Kidney (tissue), 14 donors: ENCODE data around the gene PKHD1. TPM values are rescaled to one million over a fixed set of nuclear protein-coding genes. Genes with fewer than 3 reads are reported as not detected.
A peak's percentile ranks its signal among the peaks of the same experiment; 100 is the strongest.

Experiments
- DNase-seq, 5 donors: peaks; one replicate each; pipeline ENCODE4 v3.0.0-alpha.2; 2013 to 2020
- FAIRE-seq: peaks from 2 replicates; lab custom pipeline; 2012; peaks lifted over from hg19 to GRCh38; lab: Jason Lieb, UNC
- H3K27ac ChIP-seq, 2 donors: one replicate each; pipeline ENCODE4 v1.7.0; 2013; ENCODE audit warnings: low read depth in 2 of 2, low read length in 2 of 2, inconsistent platforms in 1 of 2
- H3K27me3 ChIP-seq: one replicate; pipeline ENCODE4 v1.7.1; 2013; ENCODE audit warnings: low read length, inconsistent platforms; ENCODE audit not compliant: control insufficient read depth, insufficient read depth
- H3K36me3 ChIP-seq, 3 donors: one replicate each; pipeline versions ENCODE4 v1.7.0 to v1.7.1; 2013; ENCODE audit warnings: low read length in 3 of 3, control low read depth in 1 of 3, inconsistent platforms in 1 of 3; ENCODE audit not compliant: insufficient read depth in 3 of 3, control insufficient read depth in 2 of 3
- H3K4me1 ChIP-seq, 3 donors: one replicate each; pipeline versions ENCODE4 v1.7.0 to v1.7.1; 2013; ENCODE audit warnings: low read length in 3 of 3, inconsistent platforms in 1 of 3, low read depth in 1 of 3; ENCODE audit not compliant: control insufficient read depth in 2 of 3, insufficient read depth in 2 of 3
- H3K4me3 ChIP-seq, 3 donors: one replicate each; pipeline versions ENCODE4 v1.7.0 to v1.8.1; 2013; ENCODE audit warnings: low read length in 3 of 3, control low read depth in 1 of 3, inconsistent platforms in 1 of 3
- H3K9ac ChIP-seq, 3 donors: one replicate each; pipeline versions ENCODE4 v1.7.0 to v1.7.1; 2013; ENCODE audit warnings: low read length in 3 of 3, control low read depth in 1 of 3, inconsistent platforms in 1 of 3
- H3K9me3 ChIP-seq, 3 donors: one replicate each; pipeline versions ENCODE4 v1.7.0 to v1.7.1; 2013; ENCODE audit warnings: low read length in 3 of 3, control low read depth in 1 of 3, inconsistent platforms in 1 of 3; ENCODE audit not compliant: control insufficient read depth in 2 of 3, insufficient read depth in 1 of 3
- CTCF ChIP-seq: IDR thresholded peaks from 3 replicates; pipeline ENCODE4 v1.5.1; 2012; ENCODE audit warnings: mild to moderate bottlenecking, moderate library complexity, borderline replicate concordance; ENCODE audit not compliant: insufficient read depth; ENCODE audit errors: extremely low read depth
- intact Hi-C: fragments of 100-400 bp; cut with DNase I; formaldehyde crosslinking; loops from one replicate; pipeline ENCODE4 v1.11.1; 2022
- polyA plus RNA-seq: library from polyadenylated mRNA; stranded (reverse); fragments of 350-450 nt; fragmentation: Illumina TruSeq; extraction: RNeasy Lipid Tissue Mini Kit (QIAGEN cat#74804); gene quantifications from one replicate; pipeline ENCODE4 v1.2.3, GENCODE V29; 2014; ENCODE audit warnings: low read depth, low replicate concordance; ENCODE audit not compliant: insufficient read depth
- total RNA-seq: library from RNA; stranded (reverse); fragmentation: NEBNext Ultra II Directional; extraction: Animal tissue kit (Norgen Biotek cat#: 25700); gene quantifications from one replicate; pipeline ENCODE4 v1.2.1, GENCODE V29; 2021
- donor health status: control.
- donor health status: control.
- donor health status: control.
- donor health status: control.
- donor health status: control.
- donor health status: DM: yes; HTN: yes; CAD: no.
- donor health status: Normal renal cell carcinoma (clear cell type).

PKHD1 gene
- total and polyA plus RNA-seq, 2 donors from 2014 or later = 6.0 to 77.5 TPM

- Histone ChIP-seq H3K27me3 (no peaks in the 10 kb centered on the region), H3K9ac (no peak overlapping the region), H3K27ac (peak overlapping the region in 1 of 2 donors; percentile 25), H3K4me3 (no peak overlapping the region), H3K4me1 (peaks cover 0 to 26% (median 11%) of the 10 kb centered on the region in 3 donors), H3K36me3 (peaks cover 2 to 29% (median 11%) of the 10 kb centered on the region in 3 donors), H3K9me3 (no peaks in the 10 kb centered on the region)
- intact Hi-C loops = no loop called here
- TF ChIP-seq CTCF = no peak
- DNase-seq = peak in 3 of 5 donors; percentile 33 to 44 (median 42)
- no peak for FAIRE-seq
Observed at GRCh38 chr6:52016915-52017748, 70.3 kb downstream of the PKHD1 start.

GRCh38 chr6:52015953-52016352, 71.5 kb downstream of the PKHD1 start:
- Histone ChIP-seq H3K27ac (no peak overlapping the region), H3K36me3 (peaks cover 2 to 37% (median 10%) of the 10 kb centered on the region in 3 donors), H3K4me1 (peaks cover 0 to 26% (median 13%) of the 10 kb centered on the region in 3 donors), H3K4me3 (no peak overlapping the region), H3K27me3 (no peaks in the 10 kb centered on the region), H3K9ac (no peak overlapping the region), H3K9me3 (no peaks in the 10 kb centered on the region)
- no peak for TF ChIP-seq CTCF
- intact Hi-C loops = no loop called here
- FAIRE-seq = no peak
- DNase-seq = no peak

GRCh38 chr6:52014391-52014790, 73.0 kb downstream of the PKHD1 start:
- no peak for FAIRE-seq
- H3K9ac ChIP-seq = no peak overlapping the region
- intact Hi-C loops = no loop called here
- H3K4me1 ChIP-seq = peaks cover 0 to 24% (median 19%) of the 10 kb centered on the region in 3 donors
- H3K4me3 ChIP-seq = no peak overlapping the region
- H3K36me3 ChIP-seq = peaks cover 2 to 35% (median 10%) of the 10 kb centered on the region in 3 donors
- DNase-seq = no peak
- H3K27ac ChIP-seq = no peak overlapping the region
- H3K27me3 ChIP-seq = no peaks in the 10 kb centered on the region
- no peak for TF ChIP-seq CTCF
- H3K9me3 ChIP-seq = no peaks in the 10 kb centered on the region
